Smooth muscle cell (in vitro differentiated cells): ENCODE measurements around the gene AGFG1. TPM values are rescaled to one million over a fixed set of nuclear protein-coding genes. Genes with fewer than 3 reads are reported as not detected.

Source experiments
- DNase-seq: peaks from one replicate; lab custom pipeline; 2025; ENCODE audit not compliant: unreplicated experiment; lab: John Stamatoyannopoulos, UW
- H2AFZ ChIP-seq: fragments of 200-600 bp; sonication (generic); 2 replicates; pipeline ENCODE4 v1.6.0; 2016; ENCODE audit warnings: antibody characterized with exemption, low read depth, mild to moderate bottlenecking
- H3F3A ChIP-seq: fragments of 200-600 bp; sonication (generic); 2 replicates; pipeline ENCODE4 v1.6.0; 2017; ENCODE audit warnings: antibody characterized with exemption, low read depth
- H3K27ac ChIP-seq: fragments of 200-600 bp; sonication (generic); 2 replicates; pipeline ENCODE4 v1.5.1; 2016; ENCODE audit warnings: low read depth, mild to moderate bottlenecking
- H3K27me3 ChIP-seq: fragments of 200-600 bp; sonication (generic); 2 replicates; pipeline ENCODE4 v1.6.1; 2016; ENCODE audit warnings: low read depth, mild to moderate bottlenecking
- H3K36me3 ChIP-seq: fragments of 200-600 bp; sonication (generic); 2 replicates; pipeline ENCODE4 v1.5.1; 2016; ENCODE audit warnings: low read depth
- H3K4me1 ChIP-seq: fragments of 200-600 bp; sonication (generic); 2 replicates; pipeline ENCODE4 v1.5.1; 2016; ENCODE audit warnings: low read depth
- H3K4me2 ChIP-seq: fragments of 200-600 bp; sonication (generic); 2 replicates; pipeline ENCODE4 v1.6.0; 2016; ENCODE audit warnings: mild to moderate bottlenecking
- H3K4me3 ChIP-seq: fragments of 200-600 bp; sonication (generic); 2 replicates; pipeline ENCODE4 v1.5.1; 2016; ENCODE audit warnings: mild to moderate bottlenecking
- H3K79me2 ChIP-seq: fragments of 200-600 bp; sonication (generic); 2 replicates; pipeline ENCODE4 v1.6.0; 2016; ENCODE audit warnings: low read depth, mild to moderate bottlenecking
- H3K9ac ChIP-seq: fragments of 200-600 bp; sonication (generic); 2 replicates; pipeline ENCODE4 v1.6.0; 2016; ENCODE audit warnings: low read depth
- H3K9me3 ChIP-seq: fragments of 200-600 bp; sonication (generic); replicated peaks from 2 replicates; pipeline ENCODE4 v1.5.1; 2016; ENCODE audit warnings: low read depth
- H4K20me1 ChIP-seq: fragments of 200-600 bp; sonication (generic); 2 replicates; pipeline ENCODE4 v1.6.0; 2016; ENCODE audit warnings: low read depth
- WGBS: methylation state at CpG from one replicate; pipeline ENCODE4 v1.1.7; 2016; ENCODE audit warnings: low lambda C conversion rate; 5-methylcytosine and 5-hydroxymethylcytosine counted together
- polyA plus RNA-seq: library from polyadenylated mRNA; unstranded; fragments of >200 nt; fragmentation: Nextera tagmentation; extraction: Ambion mirVana; gene quantifications from 2 replicates; pipeline ENCODE4 v1.2.1, GENCODE V29; 2016
- total RNA-seq: library from RNA; depleted of rRNA; stranded (reverse); fragments of >200 nt; gene quantifications from 2 replicates; pipeline ENCODE4 v1.2.3, GENCODE V29; 2014
- TF ChIP-seq, protein P1 (sequence below): fragments of 200-600 bp; sonication (generic); IDR thresholded peaks from 2 replicates; pipeline ENCODE4 v1.5.1; 2017; ENCODE audit warnings: borderline replicate concordance, mild to moderate bottlenecking, antibody characterized with exemption; ENCODE audit not compliant: insufficient read depth, poor library complexity, severe bottlenecking

The AGFG1 gene
- total and polyA plus RNA-seq, 2 experiments from 2014 or later: 60.5 to 127 TPM

DNA sequence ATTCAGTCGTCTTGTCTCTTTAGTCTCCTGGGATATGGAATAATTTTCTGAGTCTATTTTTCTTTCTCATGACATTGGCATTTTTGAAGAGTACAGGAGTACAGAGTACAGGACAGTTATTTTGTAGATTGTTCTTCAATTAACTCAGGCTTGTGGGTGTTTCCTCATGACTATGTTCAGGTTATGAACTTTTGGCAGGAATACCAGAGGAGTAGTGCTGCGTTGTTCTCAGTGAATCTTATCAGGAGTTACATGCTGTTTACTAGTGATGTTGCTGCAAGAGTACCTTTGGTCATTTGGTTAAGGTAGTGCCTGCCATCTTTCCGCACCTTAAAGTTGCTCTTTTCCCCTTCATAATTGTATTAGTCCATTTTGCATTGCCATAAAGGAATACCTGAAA, 41.3 kb upstream of the AGFG1 start:
- no peaks in the 10 kb centered on the region for H3K36me3 ChIP-seq
- no peaks in the 10 kb centered on the region for H3F3A ChIP-seq
- no peak overlapping the region for H3K9ac ChIP-seq
- H3K4me3 ChIP-seq: no peak overlapping the region
- no peak for DNase-seq
- H4K20me1 ChIP-seq: no peaks in the 10 kb centered on the region
- H2AFZ ChIP-seq: no peak overlapping the region
- H3K4me1 ChIP-seq: no peaks in the 10 kb centered on the region
- no peak overlapping the region for H3K4me2 ChIP-seq
- no peaks in the 10 kb centered on the region for H3K79me2 ChIP-seq
- no peak overlapping the region for H3K27ac ChIP-seq
- H3K27me3 ChIP-seq: no peaks in the 10 kb centered on the region
- TF ChIP-seq, protein P1, sequence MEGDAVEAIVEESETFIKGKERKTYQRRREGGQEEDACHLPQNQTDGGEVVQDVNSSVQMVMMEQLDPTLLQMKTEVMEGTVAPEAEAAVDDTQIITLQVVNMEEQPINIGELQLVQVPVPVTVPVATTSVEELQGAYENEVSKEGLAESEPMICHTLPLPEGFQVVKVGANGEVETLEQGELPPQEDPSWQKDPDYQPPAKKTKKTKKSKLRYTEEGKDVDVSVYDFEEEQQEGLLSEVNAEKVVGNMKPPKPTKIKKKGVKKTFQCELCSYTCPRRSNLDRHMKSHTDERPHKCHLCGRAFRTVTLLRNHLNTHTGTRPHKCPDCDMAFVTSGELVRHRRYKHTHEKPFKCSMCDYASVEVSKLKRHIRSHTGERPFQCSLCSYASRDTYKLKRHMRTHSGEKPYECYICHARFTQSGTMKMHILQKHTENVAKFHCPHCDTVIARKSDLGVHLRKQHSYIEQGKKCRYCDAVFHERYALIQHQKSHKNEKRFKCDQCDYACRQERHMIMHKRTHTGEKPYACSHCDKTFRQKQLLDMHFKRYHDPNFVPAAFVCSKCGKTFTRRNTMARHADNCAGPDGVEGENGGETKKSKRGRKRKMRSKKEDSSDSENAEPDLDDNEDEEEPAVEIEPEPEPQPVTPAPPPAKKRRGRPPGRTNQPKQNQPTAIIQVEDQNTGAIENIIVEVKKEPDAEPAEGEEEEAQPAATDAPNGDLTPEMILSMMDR: no peak
- no peaks in the 10 kb centered on the region for H3K9me3 ChIP-seq
- WGBS: 92% methylated on average over 3 of the region's 3 CpGs

GRCh38 chr2:227433171-227433570, 38.8 kb upstream of the AGFG1 start:
- Histone ChIP-seq H3K4me2 (no peak overlapping the region), H2AFZ (no peak overlapping the region), H3K36me3 (no peaks in the 10 kb centered on the region), H3K79me2 (no peaks in the 10 kb centered on the region), H3K4me3 (no peak overlapping the region), H3K4me1 (no peaks in the 10 kb centered on the region), H3K9ac (no peak overlapping the region), H3K9me3 (no peaks in the 10 kb centered on the region), H4K20me1 (no peaks in the 10 kb centered on the region), H3K27me3 (no peaks in the 10 kb centered on the region), H3F3A (no peaks in the 10 kb centered on the region), H3K27ac (no peak overlapping the region)
- TF ChIP-seq, protein P1: no peak
- WGBS: 91% methylated on average over 2 of the region's 2 CpGs
- no peak for DNase-seq

DNA sequence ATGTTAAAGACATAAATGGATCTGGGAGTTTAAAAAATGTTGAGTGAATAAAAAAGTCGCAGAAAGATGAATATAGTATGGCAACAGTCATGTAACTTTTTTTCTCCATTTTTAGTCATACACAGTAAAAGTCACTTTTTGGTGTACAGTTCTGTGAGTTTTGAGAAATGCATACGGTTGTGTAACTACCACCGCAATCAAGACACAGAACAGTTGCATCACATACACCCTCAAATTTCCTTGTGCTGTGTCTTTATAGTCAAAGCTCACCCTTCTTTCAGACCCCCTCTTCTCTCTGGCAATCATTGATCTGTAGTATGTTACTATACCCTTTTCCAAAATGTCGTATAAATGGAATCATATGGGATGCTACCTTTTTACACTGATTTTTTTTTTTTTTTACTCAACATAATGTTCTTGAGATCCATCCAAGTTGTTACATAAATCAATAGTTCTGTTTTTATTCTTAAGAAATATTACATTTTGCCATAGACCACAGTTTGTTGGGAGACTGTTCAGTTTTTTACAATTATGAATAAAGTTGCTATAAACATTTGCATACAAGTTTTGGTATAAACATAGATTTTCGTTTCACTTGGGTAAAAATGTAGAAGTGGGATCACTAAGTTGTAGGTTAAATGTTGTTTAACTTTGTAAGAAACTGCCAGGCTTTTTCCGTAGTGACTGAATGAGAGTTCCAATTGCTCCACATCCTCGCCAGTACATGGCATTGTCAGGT, 35.4 kb upstream of the AGFG1 start:
- no peaks in the 10 kb centered on the region for H3F3A ChIP-seq
- 92% methylated on average over 7 of the region's 7 CpGs for WGBS
- H3K4me1 ChIP-seq: no peaks in the 10 kb centered on the region
- H3K27ac ChIP-seq: no peak overlapping the region
- TF ChIP-seq, protein P1: no peak
- H3K79me2 ChIP-seq: no peaks in the 10 kb centered on the region
- no peak overlapping the region for H2AFZ ChIP-seq
- H3K4me3 ChIP-seq: no peak overlapping the region
- no peak overlapping the region for H3K4me2 ChIP-seq
- no peak for DNase-seq
- no peaks in the 10 kb centered on the region for H3K9me3 ChIP-seq
- H3K36me3 ChIP-seq: no peaks in the 10 kb centered on the region
- H4K20me1 ChIP-seq: no peaks in the 10 kb centered on the region
- H3K27me3 ChIP-seq: no peaks in the 10 kb centered on the region
- H3K9ac ChIP-seq: no peak overlapping the region

DNA sequence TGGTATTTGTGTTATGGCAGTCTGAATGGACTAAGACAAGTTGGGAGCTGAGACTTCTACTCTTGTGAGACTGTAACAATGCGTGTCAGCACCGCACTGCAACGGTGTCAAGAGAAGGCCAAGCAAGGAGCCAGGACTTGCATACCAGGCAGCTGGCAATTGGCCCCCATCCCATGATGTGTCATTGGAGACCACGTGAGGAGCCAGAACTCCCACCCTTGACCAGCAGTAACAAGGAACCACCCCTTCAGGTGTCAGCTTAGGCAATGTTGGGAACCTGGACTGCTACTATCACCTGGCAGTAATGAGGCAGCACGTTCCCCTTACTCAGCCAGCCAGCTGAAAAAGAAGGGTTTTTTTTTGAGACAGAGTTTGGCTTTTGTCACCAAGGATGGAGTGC, 32.7 kb upstream of the AGFG1 start:
- no peaks in the 10 kb centered on the region for H3K9me3 ChIP-seq
- no peak overlapping the region for H3K9ac ChIP-seq
- WGBS: 98% methylated on average over 5 of the region's 5 CpGs
- H3K4me3 ChIP-seq: no peak overlapping the region
- no peaks in the 10 kb centered on the region for H3K79me2 ChIP-seq
- DNase-seq: no peak
- H4K20me1 ChIP-seq: no peaks in the 10 kb centered on the region
- H3K27me3 ChIP-seq: no peaks in the 10 kb centered on the region
- TF ChIP-seq, protein P1: no peak
- no peaks in the 10 kb centered on the region for H3K36me3 ChIP-seq
- no peak overlapping the region for H3K4me2 ChIP-seq
- H3K4me1 ChIP-seq: no peaks in the 10 kb centered on the region
- H3F3A ChIP-seq: no peaks in the 10 kb centered on the region
- no peak overlapping the region for H3K27ac ChIP-seq
- H2AFZ ChIP-seq: no peak overlapping the region
